HG03342 (cell line): Measurements from ENCODE around the gene CREB5.
"Not testable (repeated sequence)": the region's sequence is repeated elsewhere in the genome, so short reads cannot be mapped to it uniquely, and the experiment has no call there.

Experiments used
- ATAC-seq: cut with Tn5 transposase; IDR thresholded peaks from one replicate; pipeline ENCODE4 v1.9.1; 2021; ENCODE audit warnings: mild to moderate bottlenecking, moderate library complexity; ENCODE audit not compliant: unreplicated experiment

CREB5 gene

DNA sequence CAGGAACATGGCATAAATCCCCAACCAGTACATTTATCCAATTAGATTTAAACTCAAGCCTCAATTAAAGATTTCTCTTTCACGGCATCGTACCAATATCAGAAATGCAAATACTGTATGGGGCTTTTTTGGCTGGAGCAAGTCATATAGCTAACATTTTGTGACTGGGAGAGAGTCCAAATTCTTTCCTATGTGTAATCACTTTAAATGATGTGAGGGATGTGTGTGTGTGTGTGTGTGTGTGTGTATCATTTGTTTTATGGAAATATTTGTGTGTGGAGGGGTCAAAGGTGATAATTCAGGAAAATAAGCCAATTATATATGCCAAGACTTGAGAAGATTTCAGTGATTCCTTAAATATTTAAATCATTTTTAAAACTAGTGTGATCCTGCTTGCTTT lies 349.2 kb downstream of the CREB5 start:
- ATAC-seq: no peak

- no peak for ATAC-seq
These were observed 350.3 kb downstream of the CREB5 start for GRCh38 chr7:28762651-28763050.

GRCh38 chr7:28766359-28766758 lies 354.0 kb downstream of the CREB5 start:
- ATAC-seq: no peak

DNA sequence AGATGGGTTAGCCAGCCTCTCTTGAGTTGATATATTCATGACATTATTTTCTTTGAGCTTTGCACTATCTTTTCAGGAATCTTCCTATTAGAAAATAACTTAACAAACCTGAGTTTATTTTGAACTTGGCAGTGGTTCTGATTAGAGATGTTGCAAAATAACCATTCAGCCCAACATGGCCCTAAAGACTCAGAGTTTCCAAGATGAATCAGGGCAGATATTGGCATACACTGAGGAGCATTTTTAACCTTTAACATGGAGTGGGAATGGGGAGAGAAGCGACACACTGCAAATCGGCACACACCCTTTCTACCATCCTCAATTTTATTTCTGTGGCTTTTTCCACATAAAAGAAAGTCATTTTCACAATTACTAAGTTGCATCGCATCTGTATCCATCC lies 355.0 kb downstream of the CREB5 start:
- no peak for ATAC-seq

- no peak for ATAC-seq
These were observed 356.3 kb downstream of the CREB5 start for GRCh38 chr7:28768577-28769147.

GRCh38 chr7:28771906-28772622 lies 359.7 kb downstream of the CREB5 start:
- no peak for ATAC-seq

DNA sequence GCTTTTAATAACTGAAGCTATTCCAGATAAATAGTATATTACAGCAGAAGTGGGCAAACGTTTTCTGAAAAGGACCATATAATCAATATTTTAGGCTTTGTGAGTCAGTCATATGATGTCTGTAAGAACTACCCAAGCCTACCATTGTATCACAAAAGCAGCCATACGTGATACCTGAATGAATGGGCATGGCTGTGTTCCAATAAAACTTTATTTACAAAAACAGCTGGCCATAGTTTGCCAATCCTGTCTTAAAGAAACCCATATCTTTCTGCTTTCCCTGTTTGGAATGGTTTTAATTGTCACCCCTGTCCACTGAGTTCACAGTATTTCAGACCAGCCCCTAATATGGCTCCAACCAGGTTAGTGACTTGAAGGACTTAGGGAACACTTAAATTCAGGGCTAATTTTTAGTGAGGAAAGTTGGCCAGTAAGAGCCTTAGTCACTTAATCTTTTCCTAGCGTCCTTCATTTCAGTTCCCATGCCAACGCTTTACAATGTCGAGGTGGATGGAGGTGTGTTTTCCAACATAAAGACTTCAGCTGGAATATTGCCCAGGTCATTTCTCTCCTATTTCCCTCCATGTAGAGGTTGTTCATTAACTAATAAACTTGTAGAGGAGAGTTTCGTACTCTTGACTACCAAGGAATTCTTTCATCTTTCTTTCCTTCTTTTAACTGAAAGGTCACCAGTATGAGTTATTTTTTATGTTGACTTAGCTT lies 361.3 kb downstream of the CREB5 start:
- no peak for ATAC-seq

DNA sequence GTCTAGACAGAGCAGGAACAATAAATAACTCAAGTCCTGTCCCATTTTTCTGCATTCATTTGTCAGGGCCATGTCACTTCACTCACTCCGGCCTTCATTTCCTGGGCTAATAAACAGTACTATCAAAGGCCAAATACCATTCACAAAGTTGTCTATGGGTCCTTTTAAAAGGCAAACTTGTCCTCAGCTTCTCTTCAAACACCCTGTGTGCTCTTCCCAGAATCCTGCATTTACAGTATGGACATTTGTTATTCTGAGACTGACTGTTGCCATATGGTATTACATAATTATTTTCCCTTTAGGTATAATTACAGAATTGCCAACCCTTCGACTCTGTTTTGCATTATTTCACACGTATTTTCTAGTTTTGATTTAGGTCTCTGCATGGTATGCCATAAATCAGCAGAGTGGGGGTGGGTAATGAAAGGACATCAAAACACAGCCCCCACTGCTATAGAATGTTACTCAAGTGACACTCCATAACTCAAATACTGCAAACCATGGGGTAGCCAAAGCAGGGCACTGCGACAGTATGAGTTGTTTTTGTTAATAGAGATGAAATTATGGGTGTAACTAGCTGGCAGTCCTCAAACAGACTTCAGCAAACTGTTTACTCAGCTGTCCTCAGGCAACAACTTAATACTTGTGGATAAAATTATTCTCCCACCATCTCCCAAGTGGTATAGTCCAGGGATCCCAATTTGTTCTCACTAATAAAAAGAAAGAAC lies 362.1 kb downstream of the CREB5 start:
- ATAC-seq: no peak

- ATAC-seq: no peak
These were observed 364.3 kb downstream of the CREB5 start for GRCh38 chr7:28776463-28777157.

DNA sequence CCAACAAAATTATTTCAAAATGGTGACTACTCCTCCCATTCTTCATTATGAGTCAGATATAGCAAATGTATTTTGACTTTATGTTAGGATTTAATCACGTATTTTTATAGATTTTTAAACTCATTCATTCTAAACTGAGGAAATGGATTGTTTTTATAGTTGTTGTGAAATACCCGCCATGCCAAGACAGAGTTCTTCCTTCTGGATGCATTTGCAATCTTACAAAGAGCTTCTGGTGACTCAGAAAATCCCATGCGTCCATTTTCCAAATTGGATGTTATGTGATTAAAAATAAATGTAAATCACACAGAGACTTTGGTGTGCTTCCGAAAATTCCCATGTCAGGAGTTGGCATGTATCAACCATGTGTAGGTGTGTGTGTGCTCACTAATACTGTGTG lies 366.5 kb downstream of the CREB5 start:
- ATAC-seq: no peak

DNA sequence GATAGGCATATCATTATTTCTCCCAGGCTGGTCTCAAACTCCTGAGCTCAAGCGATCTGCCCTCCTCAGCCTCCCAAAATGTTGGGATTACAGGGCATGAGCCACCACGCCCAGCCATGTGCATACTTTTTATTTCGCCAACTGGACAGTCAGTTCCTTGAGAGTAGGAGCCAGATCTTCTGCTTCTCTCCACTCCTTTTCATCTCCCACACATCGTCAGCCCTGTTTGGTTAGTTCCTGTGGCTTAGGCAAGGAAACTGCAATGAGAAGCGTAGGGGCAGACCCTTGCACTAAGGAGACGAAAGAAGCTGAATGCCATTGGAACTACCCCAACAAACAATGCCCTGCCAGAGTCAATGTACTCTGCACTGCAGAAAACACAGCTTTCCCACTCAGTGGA lies 367.6 kb downstream of the CREB5 start:
- no peak for ATAC-seq

GRCh38 chr7:28782362-28782761 lies 370.0 kb downstream of the CREB5 start:
- ATAC-seq: no peak

DNA sequence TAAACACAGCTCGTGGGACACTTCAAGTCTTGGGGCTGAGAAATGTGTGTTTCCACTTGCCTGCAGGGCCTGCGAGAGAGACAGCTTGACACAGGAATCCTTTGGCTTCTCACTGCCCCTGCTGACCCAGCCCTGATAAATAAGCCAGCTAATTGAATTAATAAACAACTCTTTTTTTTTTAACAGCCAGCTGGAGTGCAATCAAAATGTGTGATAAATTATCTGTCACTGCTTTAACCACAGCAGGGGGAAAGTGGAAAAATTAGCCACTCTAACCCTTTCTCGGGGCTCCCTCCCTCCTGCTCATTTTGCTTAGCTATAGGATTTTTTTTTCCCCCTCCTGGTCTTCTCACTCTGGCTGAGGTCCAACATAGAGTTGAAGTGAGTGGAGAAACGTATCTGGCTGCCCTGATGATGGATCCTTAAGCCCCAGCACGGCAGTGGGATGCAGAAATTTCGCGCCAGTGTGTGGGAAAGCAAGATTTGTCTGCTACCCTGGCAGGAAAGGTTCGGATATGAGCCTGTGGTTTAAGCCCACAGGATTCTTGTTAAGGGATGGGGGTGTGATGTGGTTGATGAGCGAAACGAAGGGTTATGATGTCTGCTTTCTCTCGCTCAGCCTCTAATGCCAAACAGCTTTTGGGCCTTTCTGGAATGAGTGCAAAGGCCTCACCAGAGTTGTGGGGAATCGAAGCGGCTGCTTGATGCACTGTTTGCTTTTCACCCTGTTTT lies 372.0 kb downstream of the CREB5 start:
- no peak for ATAC-seq

- no peak for ATAC-seq
These were observed 373.0 kb downstream of the CREB5 start for GRCh38 chr7:28785041-28785995.

GRCh38 chr7:28786156-28786555 lies 373.8 kb downstream of the CREB5 start:
- ATAC-seq: not testable (repeated sequence)

- ATAC-seq: no peak
These were observed 374.8 kb downstream of the CREB5 start for GRCh38 chr7:28787106-28787505.

DNA sequence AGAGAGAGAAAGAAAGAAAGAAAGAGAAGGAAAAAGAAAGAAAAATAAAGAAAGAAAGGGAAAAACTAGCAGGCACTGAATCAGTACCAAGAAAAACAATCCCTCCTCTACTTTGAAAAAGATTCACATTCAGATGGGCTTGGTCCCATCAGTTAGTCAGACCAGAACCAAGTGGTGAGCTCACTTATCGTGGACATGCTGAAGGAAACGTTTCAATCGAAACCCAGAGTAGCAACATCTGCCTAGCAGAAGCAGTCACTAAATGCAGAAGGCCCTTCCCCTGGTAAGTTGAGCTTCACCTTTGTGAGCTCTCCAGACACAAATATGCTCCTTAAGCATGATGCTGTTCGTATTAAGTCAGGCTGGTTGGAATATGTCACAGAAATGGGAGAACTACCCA lies 378.1 kb downstream of the CREB5 start:
- ATAC-seq: no peak

DNA sequence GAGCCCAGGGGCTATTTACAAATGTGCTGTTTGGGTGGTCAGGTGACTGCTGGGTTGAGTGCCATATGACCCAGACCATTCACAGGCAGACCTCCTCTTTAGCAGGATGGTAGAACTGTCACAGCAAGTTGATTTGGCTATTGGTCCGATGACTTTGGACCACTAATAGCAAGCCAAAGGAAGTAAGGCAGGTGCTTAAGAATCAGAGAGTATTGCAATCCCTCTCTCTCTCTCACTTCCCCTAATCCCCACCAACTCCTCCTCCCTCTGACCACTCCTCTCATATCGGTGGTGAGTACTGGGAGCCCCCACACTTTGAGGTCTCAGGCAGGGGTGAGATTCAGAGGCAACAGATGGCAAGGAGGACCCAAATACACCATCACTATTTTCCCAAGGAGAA lies 380.5 kb downstream of the CREB5 start:
- ATAC-seq: peak; percentile 79

DNA sequence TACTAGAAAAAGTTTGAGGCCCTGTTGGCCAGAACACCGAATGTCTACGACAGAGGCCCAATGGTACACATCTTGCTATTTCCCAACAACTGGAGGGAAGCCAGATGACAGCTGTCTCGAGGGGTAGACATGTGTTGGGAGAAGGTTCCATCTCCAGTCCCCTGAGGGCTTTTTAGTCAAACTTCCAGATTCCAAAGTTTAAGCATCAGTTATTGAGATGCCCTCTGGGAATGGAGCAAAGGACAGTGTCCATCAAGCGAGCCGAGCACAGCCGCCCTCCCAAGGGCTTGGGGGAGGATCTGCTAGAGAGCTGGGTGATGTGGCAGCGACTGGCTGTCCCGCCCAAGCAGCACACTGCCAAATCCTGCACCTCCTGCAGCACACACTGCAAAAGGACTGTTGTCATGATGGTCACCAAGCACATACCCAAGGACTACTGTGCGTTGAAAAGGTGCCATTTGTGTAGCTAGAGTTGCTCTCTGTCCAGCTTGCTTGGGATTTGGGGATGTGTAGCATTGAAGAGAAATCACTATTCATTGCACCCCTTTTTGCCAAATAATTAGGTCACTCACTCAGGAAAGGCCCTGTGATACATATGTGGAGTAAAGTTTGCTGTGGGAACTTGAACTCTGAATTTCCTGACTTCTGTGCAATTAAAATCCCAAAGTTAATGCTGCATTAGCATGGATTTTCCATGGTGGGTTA lies 381.2 kb downstream of the CREB5 start:
- no peak for ATAC-seq
